ENCODE measurements around the gene PCDHB2.
"Not testable (repeated sequence)": the region's sequence is repeated elsewhere in the genome, so short reads cannot be mapped to it uniquely, and the experiment has no call there.

The PCDHB2 gene

GRCh38 chr5:141100243-141100805 is 5.9 kb downstream of the PCDHB2 start, which contains the start of gene PCDHB3 (continued):
- TF ChIP-seq, protein P1, sequence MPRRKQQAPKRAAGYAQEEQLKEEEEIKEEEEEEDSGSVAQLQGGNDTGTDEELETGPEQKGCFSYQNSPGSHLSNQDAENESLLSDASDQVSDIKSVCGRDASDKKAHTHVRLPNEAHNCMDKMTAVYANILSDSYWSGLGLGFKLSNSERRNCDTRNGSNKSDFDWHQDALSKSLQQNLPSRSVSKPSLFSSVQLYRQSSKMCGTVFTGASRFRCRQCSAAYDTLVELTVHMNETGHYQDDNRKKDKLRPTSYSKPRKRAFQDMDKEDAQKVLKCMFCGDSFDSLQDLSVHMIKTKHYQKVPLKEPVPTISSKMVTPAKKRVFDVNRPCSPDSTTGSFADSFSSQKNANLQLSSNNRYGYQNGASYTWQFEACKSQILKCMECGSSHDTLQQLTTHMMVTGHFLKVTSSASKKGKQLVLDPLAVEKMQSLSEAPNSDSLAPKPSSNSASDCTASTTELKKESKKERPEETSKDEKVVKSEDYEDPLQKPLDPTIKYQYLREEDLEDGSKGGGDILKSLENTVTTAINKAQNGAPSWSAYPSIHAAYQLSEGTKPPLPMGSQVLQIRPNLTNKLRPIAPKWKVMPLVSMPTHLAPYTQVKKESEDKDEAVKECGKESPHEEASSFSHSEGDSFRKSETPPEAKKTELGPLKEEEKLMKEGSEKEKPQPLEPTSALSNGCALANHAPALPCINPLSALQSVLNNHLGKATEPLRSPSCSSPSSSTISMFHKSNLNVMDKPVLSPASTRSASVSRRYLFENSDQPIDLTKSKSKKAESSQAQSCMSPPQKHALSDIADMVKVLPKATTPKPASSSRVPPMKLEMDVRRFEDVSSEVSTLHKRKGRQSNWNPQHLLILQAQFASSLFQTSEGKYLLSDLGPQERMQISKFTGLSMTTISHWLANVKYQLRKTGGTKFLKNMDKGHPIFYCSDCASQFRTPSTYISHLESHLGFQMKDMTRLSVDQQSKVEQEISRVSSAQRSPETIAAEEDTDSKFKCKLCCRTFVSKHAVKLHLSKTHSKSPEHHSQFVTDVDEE (CRISPR knock-in tag; IDR thresholded peaks at IDR 0.05) = no peak
- TF ChIP-seq ESRRG (CRISPR knock-in tag; IDR thresholded peaks at IDR 0.05) = no peak
- TF ChIP-seq, protein P2, sequence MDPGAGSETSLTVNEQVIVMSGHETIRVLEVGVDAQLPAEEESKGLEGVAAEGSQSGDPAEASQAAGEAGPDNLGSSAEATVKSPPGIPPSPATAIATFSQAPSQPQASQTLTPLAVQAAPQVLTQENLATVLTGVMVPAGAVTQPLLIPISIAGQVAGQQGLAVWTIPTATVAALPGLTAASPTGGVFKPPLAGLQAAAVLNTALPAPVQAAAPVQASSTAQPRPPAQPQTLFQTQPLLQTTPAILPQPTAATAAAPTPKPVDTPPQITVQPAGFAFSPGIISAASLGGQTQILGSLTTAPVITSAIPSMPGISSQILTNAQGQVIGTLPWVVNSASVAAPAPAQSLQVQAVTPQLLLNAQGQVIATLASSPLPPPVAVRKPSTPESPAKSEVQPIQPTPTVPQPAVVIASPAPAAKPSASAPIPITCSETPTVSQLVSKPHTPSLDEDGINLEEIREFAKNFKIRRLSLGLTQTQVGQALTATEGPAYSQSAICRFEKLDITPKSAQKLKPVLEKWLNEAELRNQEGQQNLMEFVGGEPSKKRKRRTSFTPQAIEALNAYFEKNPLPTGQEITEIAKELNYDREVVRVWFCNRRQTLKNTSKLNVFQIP (CRISPR knock-in tag; IDR thresholded peaks at IDR 0.05; ENCODE audit: borderline replicate concordance, low read depth) = no peak
- TF ChIP-seq, protein P3, sequence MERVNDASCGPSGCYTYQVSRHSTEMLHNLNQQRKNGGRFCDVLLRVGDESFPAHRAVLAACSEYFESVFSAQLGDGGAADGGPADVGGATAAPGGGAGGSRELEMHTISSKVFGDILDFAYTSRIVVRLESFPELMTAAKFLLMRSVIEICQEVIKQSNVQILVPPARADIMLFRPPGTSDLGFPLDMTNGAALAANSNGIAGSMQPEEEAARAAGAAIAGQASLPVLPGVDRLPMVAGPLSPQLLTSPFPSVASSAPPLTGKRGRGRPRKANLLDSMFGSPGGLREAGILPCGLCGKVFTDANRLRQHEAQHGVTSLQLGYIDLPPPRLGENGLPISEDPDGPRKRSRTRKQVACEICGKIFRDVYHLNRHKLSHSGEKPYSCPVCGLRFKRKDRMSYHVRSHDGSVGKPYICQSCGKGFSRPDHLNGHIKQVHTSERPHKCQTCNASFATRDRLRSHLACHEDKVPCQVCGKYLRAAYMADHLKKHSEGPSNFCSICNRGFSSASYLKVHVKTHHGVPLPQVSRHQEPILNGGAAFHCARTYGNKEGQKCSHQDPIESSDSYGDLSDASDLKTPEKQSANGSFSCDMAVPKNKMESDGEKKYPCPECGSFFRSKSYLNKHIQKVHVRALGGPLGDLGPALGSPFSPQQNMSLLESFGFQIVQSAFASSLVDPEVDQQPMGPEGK (CRISPR knock-in tag; IDR thresholded peaks at IDR 0.05; ENCODE audit: borderline replicate concordance) = no peak
- no peak for TF ChIP-seq ARNTL (CRISPR knock-in tag; IDR thresholded peaks at IDR 0.05; ENCODE audit: borderline replicate concordance, low read depth)
- no peak for TF ChIP-seq ZFP30 (CRISPR knock-in tag; IDR thresholded peaks at IDR 0.05)
- TF ChIP-seq TOX (CRISPR knock-in tag; IDR thresholded peaks at IDR 0.05; ENCODE audit: borderline replicate concordance) = no peak
- no peak for TF ChIP-seq ISL1 (CRISPR knock-in tag; IDR thresholded peaks at IDR 0.05)
- TF ChIP-seq PPARA (CRISPR knock-in tag; IDR thresholded peaks at IDR 0.05; ENCODE audit: borderline replicate concordance) = no peak
- TF ChIP-seq RARB (CRISPR knock-in tag; IDR thresholded peaks at IDR 0.05) = no peak
- no peak for TF ChIP-seq CSDC2 (CRISPR knock-in tag; IDR thresholded peaks at IDR 0.05)

GRCh38 chr5:141101059-141101458 is 6.6 kb downstream of the PCDHB2 start:
- ATAC-seq = no peak
- TF ChIP-seq, protein P3 (CRISPR knock-in tag; IDR thresholded peaks at IDR 0.05; ENCODE audit: borderline replicate concordance) = no peak
- TF ChIP-seq, protein P2 (CRISPR knock-in tag; IDR thresholded peaks at IDR 0.05; ENCODE audit: borderline replicate concordance, low read depth) = no peak
- TF ChIP-seq ZC3H10 (CRISPR knock-in tag; IDR thresholded peaks at IDR 0.05) (no peak), BACH2 (CRISPR knock-in tag; IDR thresholded peaks at IDR 0.05; ENCODE audit: borderline replicate concordance) (no peak), CSRNP3 (CRISPR knock-in tag; IDR thresholded peaks at IDR 0.05) (no peak), ZFP3 (CRISPR knock-in tag; IDR thresholded peaks at IDR 0.05) (no peak), ZNF8 (CRISPR knock-in tag; IDR thresholded peaks at IDR 0.05) (no peak), ESRRG (CRISPR knock-in tag; IDR thresholded peaks at IDR 0.05) (no peak), TCF4 (CRISPR knock-in tag; IDR thresholded peaks at IDR 0.05; ENCODE audit: borderline replicate concordance) (no peak), ZFP30 (CRISPR knock-in tag; IDR thresholded peaks at IDR 0.05) (no peak), TOX (CRISPR knock-in tag; IDR thresholded peaks at IDR 0.05; ENCODE audit: borderline replicate concordance) (no peak), PPARA (CRISPR knock-in tag; IDR thresholded peaks at IDR 0.05; ENCODE audit: borderline replicate concordance) (no peak), ZNF565 (CRISPR knock-in tag; conservative IDR thresholded peaks at IDR 0.05; ENCODE audit: low read depth) (no peak), ARNTL (CRISPR knock-in tag; IDR thresholded peaks at IDR 0.05; ENCODE audit: borderline replicate concordance, low read depth) (no peak), RARB (CRISPR knock-in tag; IDR thresholded peaks at IDR 0.05) (no peak), ISL1 (CRISPR knock-in tag; IDR thresholded peaks at IDR 0.05) (no peak), OSR1 (CRISPR knock-in tag; IDR thresholded peaks at IDR 0.05) (no peak), GLIS3 (CRISPR knock-in tag; IDR thresholded peaks at IDR 0.05) (no peak)
- TF ChIP-seq, protein P1 (CRISPR knock-in tag; IDR thresholded peaks at IDR 0.05) = no peak

- not testable (repeated sequence) for ATAC-seq
Observed at GRCh38 chr5:141102070-141102469, 7.7 kb downstream of the PCDHB2 start.

DNA sequence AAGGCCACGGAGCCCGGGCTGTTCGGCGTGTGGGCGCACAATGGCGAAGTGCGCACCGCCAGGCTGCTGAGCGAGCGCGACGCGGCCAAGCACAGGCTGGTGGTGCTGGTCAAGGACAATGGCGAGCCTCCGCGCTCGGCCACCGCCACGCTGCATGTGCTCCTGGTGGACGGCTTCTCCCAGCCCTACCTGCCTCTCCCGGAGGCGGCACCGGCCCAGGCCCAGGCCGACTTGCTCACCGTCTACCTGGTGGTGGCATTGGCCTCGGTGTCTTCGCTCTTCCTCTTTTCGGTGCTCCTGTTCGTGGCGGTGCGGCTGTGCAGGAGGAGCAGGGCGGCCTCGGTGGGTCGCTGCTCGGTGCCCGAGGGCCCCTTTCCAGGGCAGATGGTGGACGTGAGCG is 8.1 kb downstream of the PCDHB2 start:
- not testable (repeated sequence) for ATAC-seq
